ENCODE results near the gene ADAMTSL3.

DNA sequence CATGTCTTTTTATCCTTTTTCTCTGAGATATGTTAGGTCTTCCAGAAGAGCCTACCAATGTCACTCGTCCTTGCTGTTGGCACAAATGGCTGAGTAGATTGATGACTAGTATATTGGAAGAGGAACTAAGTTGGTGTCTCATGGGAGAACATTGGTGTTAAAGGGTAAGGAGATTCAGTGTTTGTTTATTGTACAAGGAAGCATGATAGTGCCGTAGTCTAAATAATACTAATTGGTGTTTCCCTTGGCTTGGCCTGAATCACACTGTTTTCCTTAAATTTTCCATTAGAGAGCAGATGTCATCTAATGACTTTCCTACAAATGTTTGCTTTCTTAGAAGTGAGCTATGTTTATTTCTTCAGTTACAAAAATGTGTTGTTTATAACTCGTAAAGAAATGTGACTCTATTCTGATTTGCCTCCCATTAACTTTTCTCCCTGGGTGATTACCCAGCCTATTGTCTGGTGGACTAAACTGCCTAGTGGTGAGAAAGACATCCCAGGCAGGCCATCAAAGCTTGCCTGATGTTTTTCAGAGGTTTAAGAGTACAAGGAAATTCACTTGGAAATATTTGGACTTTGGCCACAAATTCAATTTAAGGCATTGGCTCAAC is 28.7 kb downstream of the ADAMTSL3 start:
- TF ChIP-seq, protein P1, sequence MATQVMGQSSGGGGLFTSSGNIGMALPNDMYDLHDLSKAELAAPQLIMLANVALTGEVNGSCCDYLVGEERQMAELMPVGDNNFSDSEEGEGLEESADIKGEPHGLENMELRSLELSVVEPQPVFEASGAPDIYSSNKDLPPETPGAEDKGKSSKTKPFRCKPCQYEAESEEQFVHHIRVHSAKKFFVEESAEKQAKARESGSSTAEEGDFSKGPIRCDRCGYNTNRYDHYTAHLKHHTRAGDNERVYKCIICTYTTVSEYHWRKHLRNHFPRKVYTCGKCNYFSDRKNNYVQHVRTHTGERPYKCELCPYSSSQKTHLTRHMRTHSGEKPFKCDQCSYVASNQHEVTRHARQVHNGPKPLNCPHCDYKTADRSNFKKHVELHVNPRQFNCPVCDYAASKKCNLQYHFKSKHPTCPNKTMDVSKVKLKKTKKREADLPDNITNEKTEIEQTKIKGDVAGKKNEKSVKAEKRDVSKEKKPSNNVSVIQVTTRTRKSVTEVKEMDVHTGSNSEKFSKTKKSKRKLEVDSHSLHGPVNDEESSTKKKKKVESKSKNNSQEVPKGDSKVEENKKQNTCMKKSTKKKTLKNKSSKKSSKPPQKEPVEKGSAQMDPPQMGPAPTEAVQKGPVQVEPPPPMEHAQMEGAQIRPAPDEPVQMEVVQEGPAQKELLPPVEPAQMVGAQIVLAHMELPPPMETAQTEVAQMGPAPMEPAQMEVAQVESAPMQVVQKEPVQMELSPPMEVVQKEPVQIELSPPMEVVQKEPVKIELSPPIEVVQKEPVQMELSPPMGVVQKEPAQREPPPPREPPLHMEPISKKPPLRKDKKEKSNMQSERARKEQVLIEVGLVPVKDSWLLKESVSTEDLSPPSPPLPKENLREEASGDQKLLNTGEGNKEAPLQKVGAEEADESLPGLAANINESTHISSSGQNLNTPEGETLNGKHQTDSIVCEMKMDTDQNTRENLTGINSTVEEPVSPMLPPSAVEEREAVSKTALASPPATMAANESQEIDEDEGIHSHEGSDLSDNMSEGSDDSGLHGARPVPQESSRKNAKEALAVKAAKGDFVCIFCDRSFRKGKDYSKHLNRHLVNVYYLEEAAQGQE (IDR thresholded peaks at IDR 0.05; ENCODE audit: insufficient read depth in 1 of 2, low read depth in 2 of 2, low read length in 2 of 2), result no peak
- no peak for TF ChIP-seq TAF1 (IDR thresholded peaks at IDR 0.05; ENCODE audit: borderline replicate concordance, insufficient read depth, low read length)

Data from PFSK-1 (cell line).